HEK293T (cell line): ENCODE data around the gene SPSB2.
"Not testable (repeated sequence)": the region's sequence is repeated elsewhere in the genome, so short reads cannot be mapped to it uniquely, and the experiment has no call there.

Experiments used
- ARNT ChIP-seq: fragments of 450-650 bp; IDR thresholded peaks from 2 replicates; pipeline ENCODE4 v1.6.1; 2017; ENCODE audit warnings: mild to moderate bottlenecking
- BHLHE40 ChIP-seq: fragments of 450-650 bp; IDR thresholded peaks from 2 replicates; pipeline ENCODE4 v1.6.1; 2016; ENCODE audit warnings: mild to moderate bottlenecking, moderate library complexity, borderline replicate concordance
- ELF4 ChIP-seq: fragments of 450-650 bp; IDR thresholded peaks from 2 replicates; pipeline ENCODE4 v1.6.1; 2017; ENCODE audit warnings: antibody characterized with exemption
- FOXK2 ChIP-seq: fragments of 450-650 bp; IDR thresholded peaks from 2 replicates; pipeline ENCODE4 v1.6.1; 2016; ENCODE audit warnings: mild to moderate bottlenecking
- FOXM1 ChIP-seq: fragments of 450-650 bp; IDR thresholded peaks from 2 replicates; pipeline ENCODE4 v1.6.1; 2017; ENCODE audit warnings: mild to moderate bottlenecking, borderline replicate concordance
- HDGF ChIP-seq: fragments of 450-650 bp; IDR thresholded peaks from 2 replicates; pipeline ENCODE4 v1.6.1; 2017; ENCODE audit warnings: antibody characterized with exemption, borderline replicate concordance
- L3MBTL2 ChIP-seq: fragments of 450-650 bp; conservative IDR thresholded peaks from 2 replicates; pipeline ENCODE4 v1.6.1; 2016; ENCODE audit warnings: mild to moderate bottlenecking
- LEF1 ChIP-seq: fragments of 450-650 bp; IDR thresholded peaks from 2 replicates; pipeline ENCODE4 v1.6.1; 2017; ENCODE audit warnings: mild to moderate bottlenecking, borderline replicate concordance
- PKNOX1 ChIP-seq: fragments of 450-650 bp; IDR thresholded peaks from 2 replicates; pipeline ENCODE4 v1.6.1; 2016
- SP1 ChIP-seq: fragments of 450-650 bp; IDR thresholded peaks from 2 replicates; pipeline ENCODE4 v1.6.1; 2017
- ZNF384 ChIP-seq: fragments of 450-650 bp; IDR thresholded peaks from 2 replicates; pipeline ENCODE4 v1.6.1; 2016

- TF ChIP-seq PKNOX1, ARNT, SP1, ELF4, BHLHE40, FOXM1, ZNF384, FOXK2, LEF1, L3MBTL2, HDGF: not testable (repeated sequence)
Observed at GRCh38 chr12:6865307-6865706, 7.8 kb downstream of the SPSB2 start.
